WTC11 (cell line): Measurements from ENCODE around the gene MVD. TPM values are rescaled to one million over a fixed set of nuclear protein-coding genes. Genes with fewer than 3 reads are reported as not detected.

Experiments used
- ATAC-seq: fragments of 200-7000 bp; cut with Tn5 transposase; 2 replicates; pipeline ENCODE4 v1.10.0; 2021; ENCODE audit warnings: mild to moderate bottlenecking, moderate library complexity
- CTCF ChIA-PET: fragments of 300-600 bp; sonication (Branson Sonifier 250); formaldehyde crosslinking; loops from one replicate; lab custom pipeline; 2021; ENCODE audit warnings: antibody characterized with exemption; lab: Charles Lee
- POLR2A ChIA-PET: fragments of 350-600 bp; sonication (Branson Sonifier 250); formaldehyde crosslinking; loops from one replicate; lab custom pipeline; 2021; ENCODE audit warnings: antibody characterized with exemption; lab: Charles Lee
- DNase-seq: peaks from one replicate; pipeline ENCODE4 v3.0.0; 2021; ENCODE audit warnings: low spot score
- H3K27ac Mint-ChIP-seq: 2 replicates; pipeline ENCODE4 v1.8.0; 2021; ENCODE audit warnings: mixed read lengths
- H3K27me3 Mint-ChIP-seq: 2 replicates; pipeline ENCODE4 v1.8.0; 2021; ENCODE audit warnings: low read depth, mild to moderate bottlenecking, moderate library complexity, mixed read lengths
- H3K36me3 Mint-ChIP-seq: 2 replicates; pipeline ENCODE4 v1.8.0; 2021; ENCODE audit warnings: mixed read lengths
- H3K4me1 Mint-ChIP-seq: 2 replicates; pipeline ENCODE4 v1.8.0; 2022; ENCODE audit warnings: mixed read lengths
- H3K4me3 Mint-ChIP-seq: 2 replicates; pipeline ENCODE4 v1.8.0; 2021; ENCODE audit warnings: mild to moderate bottlenecking, moderate library complexity, mixed read lengths
- H3K9me3 Mint-ChIP-seq: 2 replicates; pipeline ENCODE4 v1.8.0; 2021; ENCODE audit warnings: mixed read lengths
- ATF6 ChIP-seq: sonication (generic); formaldehyde crosslinking; IDR thresholded peaks from 2 replicates; pipeline ENCODE4 v1.8.1; 2023; ENCODE audit warnings: mild to moderate bottlenecking, missing genetic modification reagents
- CTCF ChIP-seq: fragments of 200-600 bp; IDR thresholded peaks from 2 replicates; pipeline ENCODE4 v1.8.0; 2022; ENCODE audit warnings: antibody characterized with exemption
- SP1 ChIP-seq: sonication (generic); formaldehyde crosslinking; conservative IDR thresholded peaks from 2 replicates; pipeline ENCODE4 v1.8.1; 2022; ENCODE audit warnings: missing genetic modification reagents
- TCF7 ChIP-seq: sonication (generic); formaldehyde crosslinking; IDR thresholded peaks from 2 replicates; pipeline ENCODE4 v1.8.0; 2022; ENCODE audit warnings: mild to moderate bottlenecking, low read depth, missing genetic modification reagents, moderate library complexity
- USF1 ChIP-seq: sonication (generic); formaldehyde crosslinking; IDR thresholded peaks from 2 replicates; pipeline ENCODE4 v1.8.0; 2022; ENCODE audit warnings: mild to moderate bottlenecking, missing genetic modification reagents
- ZNF281 ChIP-seq: sonication (generic); formaldehyde crosslinking; IDR thresholded peaks from 2 replicates; pipeline ENCODE4 v1.8.0; 2023; ENCODE audit warnings: mild to moderate bottlenecking, missing genetic modification reagents
- ZNF317 ChIP-seq: sonication (generic); formaldehyde crosslinking; IDR thresholded peaks from 2 replicates; pipeline ENCODE4 v1.8.1; 2023; ENCODE audit warnings: low read depth, mild to moderate bottlenecking, moderate library complexity, missing genetic modification reagents, borderline replicate concordance
- ZNF532 ChIP-seq: fragments of 250-450 bp; sonication (Bioruptor Pico); IDR thresholded peaks from 2 replicates; pipeline ENCODE4 v1.9.0; 2021; ENCODE audit warnings: mild to moderate bottlenecking, borderline replicate concordance
- total RNA-seq: library from RNA; stranded (reverse); gene quantifications from 3 replicates; pipeline ENCODE4 v1.2.3, GENCODE V29; 2021

The MVD gene
- total RNA-seq, 1 experiment from 2014 or later, result 113 TPM

GRCh38 chr16:88686439-88687253, 23.8 kb upstream of the MVD start, which contains the start of gene SNAI3 (continued):
- no peak for TF ChIP-seq ZNF281 (CRISPR knock-in tag)
- TF ChIP-seq SP1 (CRISPR knock-in tag), result peak; percentile 88

GRCh38 chr16:88686062-88686438, 23.2 kb upstream of the MVD start:
- POLR2A ChIA-PET, result interaction anchor here (0.5 to 0.6 kb wide), 2 partner anchors 74 to 723 kb away, joined by 3 read pairs; no protein-coding TSS in a partner anchor
- ATAC-seq (peak; percentile 35), DNase-seq (no peak)
- no peaks in the 10 kb centered on the region for H3K9me3 Mint-ChIP-seq
- no peaks in the 10 kb centered on the region for H3K36me3 Mint-ChIP-seq
- no peak overlapping the region for H3K27ac Mint-ChIP-seq
- CTCF ChIA-PET, result interaction anchor here (1.1 to 5.8 kb wide), 9 partner anchors 13 to 171 kb away, joined by 3 to 111 read pairs (median 7); partner anchors contain the start of genes GALNS, IL17C, MVD and TRAPPC2L
- H3K4me1 Mint-ChIP-seq, result peaks cover 15% of the 10 kb centered on the region
- H3K27me3 Mint-ChIP-seq, result peaks cover 28% of the 10 kb centered on the region
- H3K4me3 Mint-ChIP-seq, result peak overlapping the region; percentile 74
- no peak for TF ChIP-seq ZNF317
- no peak for TF ChIP-seq ATF6 (CRISPR knock-in tag)
- TF ChIP-seq USF1 (CRISPR knock-in tag), result no peak
- 0 out of 2 replicates have a peak, but pooled peaks have one; percentile 4 for TF ChIP-seq SP1 (CRISPR knock-in tag)
- no peak for TF ChIP-seq ZNF532 (CRISPR knock-in tag)

GRCh38 chr16:88685156-88686061, 22.5 kb upstream of the MVD start:
- ChIA-PET CTCF (interaction anchor here (0.6 to 5.8 kb wide), 24 partner anchors 12 to 179 kb away, joined by 3 to 111 read pairs (median 4); partner anchors contain the start of genes GALNS, IL17C, MVD and TRAPPC2L), POLR2A (no interaction called here)
- Mint-ChIP-seq H3K9me3 (no peaks in the 10 kb centered on the region), H3K27me3 (peaks cover 28% of the 10 kb centered on the region), H3K36me3 (peaks cover 2% of the 10 kb centered on the region; the same call in 1 of the 2 replicates), H3K4me1 (peaks cover 15% of the 10 kb centered on the region), H3K4me3 (peak overlapping the region; percentile 74), H3K27ac (no peak overlapping the region)
- TF ChIP-seq TCF7, result no peak
- TF ChIP-seq CTCF, result peak; percentile 37; the same call in 1 of the 2 replicates
- peak; percentile 50 for DNase-seq
- ATAC-seq, result peak; percentile 11
